Activated CD8-positive, alpha-beta memory T cell treated with anti-CD3 and anti-CD28 coated beads for 4 hours (primary cell): ENCODE data around the gene KLHL17.
"Not testable (repeated sequence)": the region's sequence is repeated elsewhere in the genome, so short reads cannot be mapped to it uniquely, and the experiment has no call there.

Source experiments
- DNase-seq, 2 donors: peaks; one replicate each; pipeline ENCODE4 v3.0.0-alpha.2; 2020; ENCODE audit warnings: low read depth in 2 of 2

Gene KLHL17

DNA sequence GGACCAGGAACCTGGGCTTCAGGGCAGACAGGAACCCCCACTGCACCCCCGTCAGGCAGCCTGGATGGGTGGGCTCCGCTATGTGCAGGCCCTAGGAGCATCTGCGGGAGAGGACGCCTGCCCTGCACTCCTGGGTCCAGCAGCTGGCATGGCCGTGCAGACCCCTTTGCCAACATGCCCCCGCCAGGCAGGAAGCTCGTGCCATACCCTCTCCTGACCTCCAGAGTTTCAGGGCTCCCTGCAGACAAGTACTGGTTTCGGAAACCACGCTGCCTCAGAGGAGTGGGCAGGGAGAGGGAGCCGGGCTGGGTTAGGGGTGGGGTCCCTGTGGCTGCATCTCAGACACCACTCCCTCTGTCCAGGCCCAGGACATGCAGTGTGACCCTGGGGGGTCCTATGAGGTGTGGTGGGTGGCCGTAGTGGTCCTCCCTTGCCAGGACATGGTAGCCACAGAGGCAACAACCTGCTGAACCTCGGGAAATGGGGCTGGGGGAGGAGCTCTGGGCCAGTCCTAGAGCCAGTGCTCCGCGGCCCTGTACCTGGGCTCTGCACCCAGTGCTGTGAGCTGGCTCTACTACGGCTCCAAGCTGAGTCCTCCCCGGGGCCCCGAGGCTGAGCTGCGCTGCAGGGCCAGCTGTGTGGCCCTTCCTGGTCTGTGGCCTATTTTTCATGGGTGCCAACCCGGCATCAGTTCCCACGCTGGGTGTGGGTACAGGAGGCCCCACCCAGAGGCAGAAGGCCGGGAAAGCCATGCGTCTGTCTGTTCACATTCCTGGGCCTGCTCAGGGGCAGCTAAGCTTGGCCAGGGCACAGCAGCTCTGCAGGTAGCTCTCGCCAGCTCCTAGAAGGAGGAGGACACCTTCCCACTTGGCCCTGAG is 7.3 kb downstream of the KLHL17 start:
- DNase-seq, result no peak

DNA sequence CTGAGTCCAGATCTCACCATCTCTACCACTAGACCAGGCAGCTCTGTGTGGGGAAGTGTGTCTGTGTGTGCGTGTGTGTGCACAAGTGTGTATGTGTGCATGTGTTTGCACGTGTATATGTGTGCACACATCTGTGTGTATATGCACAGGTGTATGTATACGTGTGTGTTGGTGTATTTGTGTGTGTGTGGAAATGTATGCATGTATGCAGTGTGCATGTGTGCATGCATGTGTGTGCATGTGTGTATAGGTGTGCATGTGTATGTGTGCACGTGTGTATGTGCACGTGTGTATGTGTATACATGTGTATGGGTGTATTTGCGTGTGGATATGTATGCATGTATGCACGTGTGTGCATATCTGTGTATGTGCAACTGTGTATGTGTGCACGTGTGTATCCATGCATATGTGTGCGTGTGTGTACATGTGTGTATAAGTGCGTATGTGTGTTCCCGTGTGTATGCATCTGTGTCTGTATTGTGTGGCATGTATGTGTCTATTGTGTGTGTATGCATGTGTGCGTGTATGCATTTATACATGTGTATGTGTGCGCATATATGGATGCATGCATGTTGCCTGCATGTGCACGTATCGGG is 9.0 kb downstream of the KLHL17 start:
- DNase-seq, result no peak

DNA sequence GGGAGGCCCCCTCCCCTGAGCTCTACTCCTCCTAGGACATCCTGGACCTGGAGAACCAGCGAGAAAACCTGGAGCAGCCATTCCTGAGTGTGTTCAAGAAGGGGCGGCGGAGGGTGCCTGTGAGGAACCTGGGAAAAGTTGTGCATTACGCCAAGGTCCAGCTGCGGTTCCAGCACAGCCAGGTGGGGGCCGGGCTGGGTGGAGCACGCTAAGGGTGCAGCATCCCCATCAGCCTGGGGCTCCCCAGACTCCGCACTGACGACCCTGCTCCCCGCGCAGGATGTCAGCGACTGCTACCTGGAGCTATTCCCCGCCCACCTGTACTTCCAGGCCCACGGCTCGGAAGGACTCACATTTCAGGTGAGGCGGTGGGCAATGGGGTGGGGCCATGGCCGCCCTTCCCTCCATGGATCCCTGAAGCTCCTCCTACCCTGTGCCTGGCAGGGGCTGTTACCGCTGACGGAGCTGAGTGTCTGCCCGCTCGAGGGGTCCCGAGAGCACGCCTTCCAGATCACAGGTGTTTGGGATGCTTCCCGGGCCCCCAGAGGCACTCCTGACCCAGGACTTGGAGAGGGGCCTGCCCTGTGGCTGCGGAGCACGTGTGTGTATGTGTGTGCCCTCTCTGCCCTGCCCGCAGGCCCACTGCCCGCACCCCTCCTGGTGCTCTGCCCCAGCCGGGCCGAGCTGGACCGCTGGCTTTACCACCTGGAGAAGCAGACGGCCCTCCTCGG is 10.0 kb downstream of the KLHL17 start:
- no peak for DNase-seq

DNA sequence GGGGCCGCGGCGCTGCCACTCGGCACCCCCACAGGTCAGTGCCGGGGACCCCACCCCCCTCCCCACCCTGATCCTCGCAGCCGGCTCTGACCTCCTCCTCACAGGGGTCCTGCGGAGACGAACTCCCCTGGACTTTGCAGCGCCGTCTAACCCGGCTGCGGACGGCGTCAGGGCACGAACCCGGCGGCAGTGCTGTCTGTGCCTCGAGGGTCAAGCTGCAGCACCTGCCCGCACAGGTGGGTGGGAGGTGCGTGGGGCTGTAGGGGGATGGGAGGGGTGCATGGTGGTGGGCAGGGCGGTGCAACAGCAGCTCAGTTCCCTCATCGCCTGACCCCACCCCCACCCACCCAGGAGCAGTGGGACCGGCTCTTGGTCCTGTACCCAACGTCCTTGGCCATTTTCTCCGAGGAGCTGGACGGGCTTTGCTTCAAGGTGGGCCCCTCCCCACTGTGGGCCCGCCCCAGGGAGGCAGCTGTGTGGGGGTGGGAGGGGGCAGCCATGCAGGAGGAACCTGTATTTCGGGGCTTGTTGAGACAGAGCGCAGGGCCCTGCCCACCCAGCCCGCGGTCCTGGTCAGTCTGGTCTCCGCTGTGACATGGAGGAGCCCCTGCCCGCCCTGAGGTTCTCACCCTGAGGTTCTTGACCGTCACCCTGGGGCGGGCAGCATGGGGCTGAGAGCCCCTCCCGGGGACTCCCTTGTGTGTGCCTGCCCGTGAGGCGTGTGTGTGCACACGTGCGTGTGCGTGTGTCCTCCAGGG is 10.8 kb downstream of the KLHL17 start:
- no peak for DNase-seq

DNA sequence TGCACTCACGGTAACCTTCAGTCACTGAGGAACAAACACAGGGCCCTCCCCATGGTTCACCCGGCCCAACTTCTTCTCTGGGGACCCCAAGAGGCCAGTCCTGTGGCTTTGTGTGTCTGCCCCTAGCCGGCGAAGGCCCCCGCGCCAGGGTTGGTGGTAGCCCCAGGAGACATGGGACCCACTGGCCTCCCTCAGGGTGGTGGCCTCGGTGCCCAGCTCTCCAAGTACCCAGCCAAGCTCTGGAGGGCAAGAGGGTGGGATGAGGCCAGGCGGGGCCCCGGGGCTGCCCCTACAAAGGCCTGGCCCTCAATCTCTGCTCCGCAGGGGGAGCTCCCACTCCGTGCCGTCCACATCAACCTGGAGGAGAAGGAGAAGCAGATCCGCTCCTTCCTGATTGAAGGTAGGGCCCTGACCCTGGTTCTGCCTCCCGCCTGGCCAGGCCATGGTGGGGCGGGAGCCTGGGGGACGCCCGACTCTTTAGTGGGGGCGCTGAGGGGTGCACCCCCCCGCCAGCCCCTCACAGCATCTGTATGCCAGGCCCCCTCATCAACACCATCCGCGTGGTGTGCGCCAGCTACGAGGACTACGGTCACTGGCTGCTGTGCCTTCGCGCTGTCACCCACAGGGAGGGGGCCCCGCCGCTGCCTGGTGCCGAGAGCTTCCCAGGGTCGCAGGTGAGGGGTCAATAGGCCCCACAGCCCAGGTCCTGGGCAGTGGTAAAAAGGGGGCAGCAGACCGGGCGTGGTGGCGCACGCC is 11.5 kb downstream of the KLHL17 start:
- no peak for DNase-seq

DNA sequence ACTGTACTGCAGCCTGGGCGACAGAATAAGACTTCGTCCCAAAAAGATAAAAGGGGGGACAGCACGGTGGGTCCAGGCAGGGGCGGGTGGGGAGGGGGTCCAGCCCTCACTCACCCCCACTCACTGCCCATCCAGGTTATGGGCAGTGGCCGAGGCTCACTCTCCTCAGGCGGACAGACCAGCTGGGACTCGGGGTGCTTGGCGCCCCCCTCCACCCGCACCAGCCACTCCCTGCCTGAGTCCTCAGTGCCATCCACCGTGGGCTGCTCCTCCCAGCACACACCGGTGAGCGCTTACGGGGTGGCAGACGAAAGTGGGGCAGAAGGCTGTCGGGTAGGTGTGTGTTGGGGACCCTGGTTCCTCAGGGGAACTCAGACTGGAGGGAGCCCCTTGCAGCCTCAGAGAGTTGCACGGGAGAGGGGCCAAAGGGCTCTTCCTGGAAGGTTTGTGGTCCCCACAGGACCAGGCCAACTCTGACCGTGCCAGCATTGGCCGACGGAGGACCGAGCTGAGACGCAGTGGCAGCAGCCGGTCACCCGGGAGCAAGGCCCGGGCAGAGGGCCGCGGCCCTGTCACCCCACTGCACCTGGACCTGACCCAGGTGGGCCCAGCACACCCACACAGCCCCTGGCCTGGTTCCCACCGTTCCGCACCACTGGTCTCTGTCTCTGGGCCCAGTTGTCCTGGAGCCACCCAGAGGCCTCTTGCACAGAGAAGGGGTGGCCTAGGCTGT is 12.5 kb downstream of the KLHL17 start:
- no peak for DNase-seq

DNA sequence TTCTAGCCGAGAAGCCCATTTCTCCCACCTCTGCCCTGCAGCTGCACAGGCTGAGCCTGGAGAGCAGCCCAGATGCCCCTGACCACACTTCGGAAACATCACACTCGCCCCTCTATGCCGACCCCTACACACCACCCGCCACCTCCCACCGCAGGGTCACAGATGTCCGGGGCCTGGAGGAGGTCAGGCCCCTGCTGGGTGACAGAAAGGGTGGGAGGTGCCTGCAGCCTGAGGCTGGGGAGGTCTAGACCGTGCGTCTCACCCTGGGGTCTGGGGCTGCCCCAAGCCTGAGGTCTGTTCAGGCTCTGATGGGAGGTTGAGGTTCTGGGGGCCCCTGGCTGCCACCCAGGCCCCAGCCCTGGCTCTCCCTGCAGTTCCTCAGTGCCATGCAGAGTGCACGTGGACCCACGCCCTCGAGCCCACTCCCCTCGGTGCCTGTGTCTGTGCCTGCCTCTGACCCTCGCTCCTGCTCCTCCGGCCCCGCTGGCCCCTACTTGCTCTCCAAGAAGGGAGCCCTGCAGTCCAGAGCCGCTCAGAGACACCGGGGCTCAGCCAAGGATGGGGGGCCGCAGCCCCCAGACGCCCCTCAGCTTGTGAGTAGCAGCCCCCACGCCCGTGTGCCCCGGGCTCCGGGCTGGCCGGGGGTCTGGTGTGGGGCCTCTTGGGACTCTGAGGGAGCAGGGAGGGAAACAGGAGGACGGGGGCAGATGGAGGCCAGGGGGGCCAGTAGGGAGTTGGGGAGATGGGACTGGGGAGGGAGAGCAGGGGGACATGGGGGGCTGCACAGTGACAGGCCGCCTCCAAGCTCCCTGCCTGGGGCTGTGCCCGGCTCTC is 13.3 kb downstream of the KLHL17 start:
- no peak for DNase-seq

DNA sequence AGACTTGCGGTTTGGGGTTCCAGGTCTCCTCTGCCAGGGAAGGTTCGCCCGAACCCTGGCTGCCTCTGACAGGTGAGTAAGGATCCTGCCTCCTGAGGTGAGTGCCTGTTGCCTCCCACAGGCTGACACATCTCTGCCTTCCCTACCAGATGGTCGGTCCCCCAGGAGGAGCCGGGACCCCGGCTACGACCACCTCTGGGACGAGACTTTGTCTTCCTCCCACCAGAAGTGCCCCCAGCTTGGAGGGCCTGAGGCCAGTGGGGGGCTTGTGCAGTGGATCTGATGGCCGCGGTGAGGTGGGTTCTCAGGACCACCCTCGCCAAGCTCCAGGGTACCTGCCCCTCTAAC is 13.9 kb downstream of the KLHL17 start:
- DNase-seq, result no peak

DNA sequence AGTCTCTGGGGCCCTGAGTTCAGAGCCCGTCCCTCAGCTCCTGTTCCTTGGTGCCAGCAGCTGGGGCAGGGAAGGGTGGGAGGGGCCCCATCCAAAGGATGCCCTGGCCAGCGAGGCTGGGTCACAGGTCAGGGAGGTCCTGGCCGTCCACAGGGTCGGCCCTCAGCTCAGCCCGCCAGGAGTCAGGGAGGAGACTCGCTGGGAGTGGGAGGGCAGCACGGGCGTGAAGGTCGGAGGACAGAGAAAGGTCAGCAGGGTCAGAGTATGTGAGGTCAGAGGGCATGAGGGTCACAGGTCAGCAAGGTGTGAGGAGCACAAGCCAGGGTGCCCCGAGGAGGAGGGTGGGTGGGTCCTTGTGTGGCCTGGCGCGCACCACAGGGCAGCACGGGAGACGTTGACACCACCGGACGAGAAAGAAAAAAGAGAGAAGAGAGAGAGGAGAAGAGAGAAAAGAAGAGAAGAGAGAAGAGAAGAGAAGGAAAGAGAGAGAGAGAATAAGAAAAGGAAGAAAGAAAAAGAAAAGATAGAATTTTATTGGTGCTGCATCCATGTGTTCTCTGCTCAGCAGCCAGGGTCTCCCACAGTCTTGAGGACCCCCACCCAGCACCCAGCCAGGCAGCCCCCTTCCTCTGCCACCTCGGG is 14.4 kb downstream of the KLHL17 start:
- no peak for DNase-seq

DNA sequence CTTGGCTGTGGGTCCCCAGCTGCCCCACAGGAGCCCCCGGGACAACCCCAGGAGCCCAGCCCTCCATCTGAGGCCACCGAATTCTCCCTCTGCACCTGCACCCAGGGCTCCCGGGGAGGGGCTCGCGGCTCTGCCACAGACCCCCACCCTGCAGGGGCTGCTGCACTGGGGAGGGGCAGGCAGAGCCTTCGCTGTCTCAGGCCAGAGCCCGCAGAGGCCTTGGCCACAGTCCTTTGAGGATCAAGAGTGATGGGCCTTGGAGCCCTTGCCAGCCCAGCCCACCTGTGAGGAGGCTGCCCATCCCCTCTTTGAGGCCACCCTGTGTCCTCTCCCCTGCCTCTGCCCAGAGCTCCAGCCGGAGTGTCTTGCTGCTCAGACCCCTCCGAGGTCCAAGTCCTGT is 15.0 kb downstream of the KLHL17 start:
- DNase-seq, result no peak

DNA sequence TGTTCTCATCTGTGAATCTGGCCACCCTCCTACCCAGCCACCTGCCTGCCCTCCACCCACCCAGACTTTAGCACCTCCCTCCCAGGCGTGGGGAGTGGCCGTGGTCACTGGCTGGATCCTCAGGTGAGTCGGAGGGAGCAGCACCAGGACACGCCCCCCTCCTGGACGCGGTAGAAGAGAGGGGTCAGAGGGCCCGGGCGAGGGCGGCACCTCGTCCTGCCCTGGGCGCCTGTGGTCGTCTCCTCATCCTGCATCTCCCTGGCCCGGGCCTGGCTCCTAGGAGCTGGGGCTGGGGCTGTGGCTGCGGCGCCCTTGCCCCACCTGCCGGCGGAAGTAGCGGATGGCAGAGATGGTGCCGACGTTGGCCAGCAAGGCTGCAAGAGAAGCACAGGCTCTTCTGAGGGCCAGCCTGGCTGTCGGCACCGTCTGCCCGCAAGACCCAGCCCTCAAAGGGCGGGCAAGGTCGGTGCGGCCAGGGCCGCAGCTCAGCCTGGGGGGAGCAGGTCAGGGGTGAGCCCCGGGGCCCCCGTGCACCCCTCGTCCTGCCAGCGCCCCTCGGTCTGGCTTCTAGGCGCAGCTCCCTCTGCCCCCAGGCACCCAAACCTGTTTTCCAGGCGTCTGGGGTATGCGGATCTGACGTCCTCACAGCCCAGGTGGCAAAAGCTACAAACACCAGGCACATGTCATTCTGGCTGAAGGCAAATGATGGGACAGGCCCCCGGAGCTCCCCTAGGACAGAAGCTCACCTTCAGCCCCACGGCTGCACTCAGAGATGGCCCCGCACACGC is 15.7 kb downstream of the KLHL17 start:
- no peak for DNase-seq

DNA sequence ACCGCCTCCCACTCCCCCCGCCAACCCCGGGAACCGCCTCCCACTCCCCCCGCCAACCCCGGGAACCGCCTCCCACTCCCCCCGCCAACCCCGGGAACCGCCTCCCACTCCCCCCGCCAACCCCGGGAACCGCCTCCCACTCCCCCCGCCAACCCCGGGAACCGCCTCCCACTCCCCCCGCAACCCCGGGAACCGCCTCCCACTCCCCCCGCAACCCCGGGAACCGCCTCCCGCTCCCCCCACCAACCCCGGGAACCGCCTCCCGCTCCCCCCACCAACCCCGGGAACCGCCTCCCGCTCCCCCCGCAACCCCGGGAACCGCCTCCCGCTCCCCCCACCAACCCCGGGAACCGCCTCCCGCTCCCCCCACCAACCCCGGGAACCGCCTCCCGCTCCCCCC is 16.4 kb downstream of the KLHL17 start:
- DNase-seq, result not testable (repeated sequence)

DNA sequence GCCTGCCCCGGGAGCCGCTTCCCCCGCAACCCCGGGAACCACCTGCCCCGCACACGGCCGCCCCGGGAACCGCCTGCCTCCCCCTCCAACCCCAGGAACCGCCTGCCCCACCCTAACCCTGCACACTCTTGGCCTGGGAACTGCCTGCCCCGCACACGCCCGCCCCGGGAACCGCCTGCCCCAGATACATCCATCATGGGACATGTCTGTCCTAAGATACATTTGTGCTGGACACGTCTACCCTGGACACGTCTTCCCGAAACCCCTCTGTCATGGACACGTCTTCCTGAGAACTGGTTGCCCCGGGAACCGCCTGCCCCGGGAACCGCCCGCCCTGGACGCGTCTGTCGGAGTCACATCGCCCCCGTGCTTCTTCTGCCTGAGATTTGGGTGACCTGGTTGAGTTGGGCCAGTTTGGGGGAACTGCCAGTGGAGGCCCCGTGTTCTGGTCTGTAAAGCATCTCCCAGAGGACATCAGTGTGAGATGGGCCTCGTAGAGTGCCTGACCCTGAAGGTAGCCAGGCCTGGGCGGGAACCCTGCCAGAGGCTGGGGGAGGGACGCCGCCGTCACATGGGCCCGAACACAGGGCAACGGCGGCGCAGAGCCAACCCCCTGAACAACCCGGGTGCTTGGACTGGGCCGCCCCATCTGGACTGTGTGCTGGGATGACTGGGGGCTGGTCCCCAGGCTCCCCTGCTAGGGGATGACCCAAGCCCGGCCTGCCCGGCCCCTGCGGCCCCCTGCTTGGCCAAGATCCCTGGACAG is 17.9 kb downstream of the KLHL17 start:
- DNase-seq, result no peak

DNA sequence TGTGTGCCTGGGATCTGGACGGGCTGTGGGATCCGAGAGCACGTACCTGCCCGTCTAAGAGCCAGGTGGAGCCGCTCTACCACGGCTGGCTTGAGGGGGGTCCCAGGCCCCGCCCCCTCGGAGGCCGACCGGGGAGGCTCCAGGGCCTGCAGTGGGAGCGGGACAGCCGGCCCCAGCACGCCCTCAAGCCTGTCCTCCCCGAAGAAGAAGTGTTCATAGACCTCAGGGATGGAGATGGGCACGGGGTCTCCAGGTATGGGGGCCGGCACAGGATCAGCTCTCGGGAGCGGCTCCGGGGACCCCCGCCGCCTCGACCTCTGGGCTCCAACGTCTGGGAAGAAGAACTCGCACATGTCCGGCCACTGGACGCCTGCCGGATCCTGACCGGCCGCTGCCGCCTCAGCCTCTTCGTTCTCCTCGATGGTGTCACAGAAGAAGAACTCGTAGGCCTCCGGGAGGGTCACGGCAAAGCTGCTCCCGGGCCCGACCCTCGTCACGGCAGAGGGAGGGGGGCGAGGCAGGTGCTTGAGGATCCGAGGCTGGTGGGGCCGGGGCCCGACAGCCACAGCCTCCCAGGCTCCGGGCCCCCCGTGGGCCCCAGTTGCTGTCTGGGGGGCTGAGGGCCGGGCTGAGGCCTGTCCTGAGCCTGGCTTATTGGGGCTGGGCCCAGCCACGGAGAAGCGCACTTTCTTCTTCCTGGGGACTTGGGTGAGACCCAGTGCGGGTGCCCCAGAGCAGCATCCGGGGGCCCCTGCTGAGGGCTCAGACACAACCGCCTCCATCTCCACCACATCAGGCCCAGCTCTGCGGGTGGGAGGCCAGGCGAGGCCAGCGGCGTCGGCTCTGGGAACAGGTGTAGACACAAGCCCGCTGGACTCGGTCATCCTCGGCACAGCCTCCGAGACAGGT is 18.7 kb downstream of the KLHL17 start:
- no peak for DNase-seq

DNA sequence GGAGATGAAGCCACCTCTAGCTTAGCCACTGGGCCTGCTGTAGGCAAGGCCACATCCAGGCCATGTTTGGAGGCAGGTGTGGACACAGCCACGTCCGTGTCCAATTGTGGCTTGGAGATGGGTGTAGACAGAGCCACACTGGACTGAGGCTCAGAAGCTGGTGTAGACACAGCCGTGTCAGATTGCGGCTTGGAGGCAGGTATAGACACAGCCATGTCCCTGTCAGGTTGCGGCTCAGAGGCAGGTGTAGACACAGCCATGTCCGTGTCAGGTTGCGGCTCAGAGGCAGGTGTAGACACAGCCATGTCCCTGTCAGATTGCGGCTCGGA is 19.3 kb downstream of the KLHL17 start:
- DNase-seq, result no peak

DNA sequence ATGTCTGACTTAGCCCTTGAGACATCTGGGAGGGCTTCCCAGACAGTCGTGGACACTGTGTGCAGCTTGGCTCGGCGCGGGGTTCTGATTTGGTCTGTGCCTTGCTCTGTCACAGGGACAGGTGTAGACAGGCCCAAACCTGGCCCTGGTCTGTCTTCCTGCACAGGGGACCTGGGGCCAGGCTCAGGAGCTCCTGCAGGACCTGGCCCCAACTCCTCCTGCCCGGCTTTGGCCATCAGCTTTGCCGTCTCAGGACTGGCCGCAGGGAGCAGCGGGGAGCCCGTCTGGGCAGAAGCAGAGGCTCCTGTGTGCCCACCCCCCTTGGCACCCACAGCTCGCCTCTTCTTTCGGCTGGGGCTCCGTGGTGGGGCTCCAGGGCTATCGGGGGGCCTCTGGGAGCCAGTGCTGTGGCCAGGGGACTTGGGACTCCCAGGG is 19.8 kb downstream of the KLHL17 start:
- no peak for DNase-seq
